Mesothelial cell of epicardium (in vitro differentiated cells): ENCODE results near the gene SCN9A. TPM values are rescaled to one million over a fixed set of nuclear protein-coding genes. Genes with fewer than 3 reads are reported as not detected.
"Not testable (repeated sequence)": the region's sequence is repeated elsewhere in the genome, so short reads cannot be mapped to it uniquely, and the experiment has no call there.

Experiments
- DNase-seq, 2 experiments: peaks; one replicate each; pipeline ENCODE4 v3.0.0; 2021; ENCODE audit warnings: low spot score in 2 of 2; ENCODE audit not compliant: unreplicated experiment in 2 of 2
- H3K27ac Mint-ChIP-seq: 2 replicates; pipeline ENCODE4 v1.8.0; 2021; ENCODE audit warnings: mixed read lengths
- H3K27me3 Mint-ChIP-seq: 2 replicates; pipeline ENCODE4 v1.8.0; 2021; ENCODE audit warnings: low read depth, mixed read lengths
- H3K36me3 Mint-ChIP-seq: 2 replicates; pipeline ENCODE4 v1.8.0; 2021; ENCODE audit warnings: mixed read lengths
- H3K4me1 Mint-ChIP-seq: 2 replicates; pipeline ENCODE4 v1.8.0; 2021; ENCODE audit warnings: mixed read lengths
- H3K4me3 Mint-ChIP-seq: 2 replicates; pipeline ENCODE4 v1.8.0; 2021; ENCODE audit warnings: mild to moderate bottlenecking, moderate library complexity, mixed read lengths
- H3K9me3 Mint-ChIP-seq: 2 replicates; pipeline ENCODE4 v1.8.0; 2021; ENCODE audit warnings: mixed read lengths
- total RNA-seq: library from RNA; stranded (reverse); gene quantifications from 3 replicates; pipeline ENCODE4 v1.2.1, GENCODE V29; 2021
- TF ChIP-seq, protein P1 (sequence below): fragments of 200-600 bp; sonication (generic); IDR thresholded peaks from one replicate; pipeline ENCODE4 v1.5.0; 2021; ENCODE audit warnings: antibody characterized with exemption; ENCODE audit not compliant: unreplicated experiment

Gene SCN9A
- total RNA-seq, 1 donor from 2014 or later: 2.5 TPM

DNA sequence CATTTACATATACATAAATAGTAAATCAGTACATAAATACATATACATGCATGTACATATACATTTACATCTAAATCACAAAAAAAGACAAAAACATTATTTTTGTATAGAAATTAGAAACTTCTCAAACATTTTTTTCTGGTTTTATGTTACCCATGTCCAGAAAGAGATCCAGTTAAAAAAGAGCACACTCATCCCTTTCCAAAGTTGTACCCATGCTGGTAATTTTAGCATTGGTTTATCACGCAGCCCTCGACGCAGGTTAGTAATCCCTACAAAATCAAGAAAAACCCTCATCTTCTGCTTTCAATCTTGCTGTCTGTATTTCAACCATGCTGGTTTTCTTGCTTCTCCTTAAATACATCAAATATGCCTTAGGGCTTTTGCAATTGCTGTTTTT, 10.5 kb downstream of the SCN9A start:
- Mint-ChIP-seq H3K27ac (no peak overlapping the region), H3K4me1 (no peaks in the 10 kb centered on the region), H3K4me3 (no peak overlapping the region), H3K36me3 (no peaks in the 10 kb centered on the region), H3K9me3 (no peaks in the 10 kb centered on the region), H3K27me3 (peaks cover 19% of the 10 kb centered on the region)
- TF ChIP-seq, protein P1, sequence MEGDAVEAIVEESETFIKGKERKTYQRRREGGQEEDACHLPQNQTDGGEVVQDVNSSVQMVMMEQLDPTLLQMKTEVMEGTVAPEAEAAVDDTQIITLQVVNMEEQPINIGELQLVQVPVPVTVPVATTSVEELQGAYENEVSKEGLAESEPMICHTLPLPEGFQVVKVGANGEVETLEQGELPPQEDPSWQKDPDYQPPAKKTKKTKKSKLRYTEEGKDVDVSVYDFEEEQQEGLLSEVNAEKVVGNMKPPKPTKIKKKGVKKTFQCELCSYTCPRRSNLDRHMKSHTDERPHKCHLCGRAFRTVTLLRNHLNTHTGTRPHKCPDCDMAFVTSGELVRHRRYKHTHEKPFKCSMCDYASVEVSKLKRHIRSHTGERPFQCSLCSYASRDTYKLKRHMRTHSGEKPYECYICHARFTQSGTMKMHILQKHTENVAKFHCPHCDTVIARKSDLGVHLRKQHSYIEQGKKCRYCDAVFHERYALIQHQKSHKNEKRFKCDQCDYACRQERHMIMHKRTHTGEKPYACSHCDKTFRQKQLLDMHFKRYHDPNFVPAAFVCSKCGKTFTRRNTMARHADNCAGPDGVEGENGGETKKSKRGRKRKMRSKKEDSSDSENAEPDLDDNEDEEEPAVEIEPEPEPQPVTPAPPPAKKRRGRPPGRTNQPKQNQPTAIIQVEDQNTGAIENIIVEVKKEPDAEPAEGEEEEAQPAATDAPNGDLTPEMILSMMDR: no peak
- DNase-seq: no peak

DNA sequence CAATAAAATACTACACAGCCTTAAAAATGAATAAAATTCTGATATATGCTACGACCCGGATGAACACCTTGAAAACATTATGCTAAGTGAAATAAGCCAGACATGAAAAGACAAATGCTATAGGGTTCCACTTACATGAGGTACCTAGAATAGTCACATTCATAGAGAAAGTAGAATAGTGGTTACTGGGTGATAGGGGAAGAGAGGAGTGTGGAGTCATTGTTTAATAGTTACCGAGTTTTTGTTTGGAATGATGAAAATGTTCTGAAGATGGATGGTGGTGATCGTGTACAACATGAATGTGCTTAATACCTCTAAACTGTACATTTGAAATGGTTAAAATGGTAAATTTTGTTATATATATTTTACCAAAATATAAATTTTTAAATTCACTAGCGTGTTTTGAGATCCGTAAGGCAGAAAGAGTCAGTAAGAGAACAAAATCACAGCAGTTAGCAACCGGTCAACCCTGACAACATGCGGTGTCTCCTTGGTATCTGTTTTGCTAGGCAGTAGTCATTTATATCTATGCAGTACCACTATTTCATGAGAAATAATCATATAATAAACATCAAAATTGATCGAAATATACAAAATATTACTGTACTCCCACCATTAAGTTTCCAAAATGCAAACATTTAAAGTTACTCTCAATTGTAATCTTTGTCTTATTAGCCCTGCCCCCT, 11.1 kb downstream of the SCN9A start:
- Mint-ChIP-seq H3K9me3 (no peaks in the 10 kb centered on the region), H3K4me3 (no peak overlapping the region), H3K4me1 (no peaks in the 10 kb centered on the region), H3K27ac (no peak overlapping the region), H3K36me3 (no peaks in the 10 kb centered on the region), H3K27me3 (peaks cover 19% of the 10 kb centered on the region)
- TF ChIP-seq, protein P1: no peak
- no peak for DNase-seq

DNA sequence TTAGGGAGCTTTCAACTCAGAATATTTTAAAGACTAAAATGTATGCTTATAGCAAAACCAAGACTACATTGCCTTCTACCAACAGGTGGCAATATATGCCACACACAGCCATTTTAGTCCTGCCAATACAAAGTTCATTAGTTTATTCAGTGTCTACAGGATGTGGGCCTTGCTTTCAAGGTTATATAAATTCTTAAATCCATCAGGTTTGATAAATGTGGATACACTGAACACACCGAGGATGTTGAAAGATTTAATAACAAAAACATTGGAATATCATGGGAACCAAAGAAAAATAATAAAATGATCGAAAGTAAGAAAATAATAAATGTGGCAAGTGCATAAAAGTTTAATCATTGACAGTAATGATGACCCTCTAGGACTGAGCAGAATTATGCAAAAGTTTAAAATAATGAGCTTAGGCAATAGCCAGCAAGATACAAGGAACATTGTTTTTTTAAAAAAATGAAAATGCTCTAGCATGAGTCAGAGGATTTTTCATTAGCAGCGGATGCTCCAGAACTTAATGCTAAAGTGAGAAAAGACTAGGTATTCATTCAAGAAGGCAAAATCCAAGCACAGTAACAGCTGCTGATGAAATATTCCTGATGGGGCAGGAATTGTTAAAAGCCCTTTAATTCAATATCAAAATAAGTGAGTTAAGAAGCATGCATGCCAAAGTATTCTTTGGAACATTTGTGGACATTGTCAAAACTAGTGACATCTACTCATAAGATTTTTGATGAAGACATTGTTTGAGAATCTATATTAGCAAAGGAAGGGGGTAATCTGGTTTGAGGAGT, 14.2 kb downstream of the SCN9A start:
- DNase-seq: no peak
- Mint-ChIP-seq H3K9me3 (no peaks in the 10 kb centered on the region), H3K4me1 (no peaks in the 10 kb centered on the region), H3K36me3 (no peaks in the 10 kb centered on the region), H3K27ac (no peak overlapping the region), H3K4me3 (no peak overlapping the region), H3K27me3 (peaks cover 17% of the 10 kb centered on the region)
- TF ChIP-seq, protein P1: peak; percentile 13

DNA sequence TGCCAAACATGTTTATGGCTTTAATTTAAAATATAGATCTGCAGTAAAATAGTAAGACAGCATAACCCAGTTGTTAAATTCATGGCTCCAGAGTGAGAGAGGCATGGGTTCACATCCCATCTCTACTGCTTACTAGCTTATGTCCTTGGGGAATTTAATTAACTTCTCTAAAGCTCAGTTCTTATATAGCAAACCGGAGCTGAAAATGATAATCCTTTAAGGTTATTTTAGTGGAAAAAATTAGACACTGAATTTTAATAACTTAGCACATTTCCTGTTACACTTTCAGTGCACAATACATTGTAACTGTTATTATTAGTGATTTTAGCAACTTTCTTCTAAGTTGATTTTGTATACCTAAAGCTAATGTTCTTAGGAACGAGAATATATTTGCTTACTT, 14.8 kb downstream of the SCN9A start:
- no peaks in the 10 kb centered on the region for H3K9me3 Mint-ChIP-seq
- no peaks in the 10 kb centered on the region for H3K36me3 Mint-ChIP-seq
- no peak for DNase-seq
- H3K4me1 Mint-ChIP-seq: no peaks in the 10 kb centered on the region
- no peak overlapping the region for H3K27ac Mint-ChIP-seq
- no peak overlapping the region for H3K4me3 Mint-ChIP-seq
- TF ChIP-seq, protein P1: no peak
- H3K27me3 Mint-ChIP-seq: peaks cover 16% of the 10 kb centered on the region

DNA sequence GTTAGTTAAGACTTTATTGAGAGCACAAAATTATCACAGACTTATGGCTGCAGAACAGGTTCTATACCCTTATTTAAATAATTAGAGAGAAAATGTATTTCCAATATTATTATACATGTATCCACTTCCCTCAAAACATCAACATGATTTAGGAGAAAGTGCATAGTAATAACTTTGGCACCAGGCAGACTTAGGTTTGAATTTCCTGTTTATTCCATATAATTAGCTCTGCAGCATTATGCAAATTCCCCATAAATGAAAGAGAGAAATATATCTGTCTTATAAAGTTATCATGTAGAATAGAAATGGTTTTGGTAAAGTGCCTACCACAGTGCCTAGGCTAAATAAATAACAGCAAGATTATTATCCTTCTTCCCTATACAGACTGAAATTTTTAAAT, 15.3 kb downstream of the SCN9A start:
- no peak for DNase-seq
- Mint-ChIP-seq H3K27ac (no peak overlapping the region), H3K4me1 (no peaks in the 10 kb centered on the region), H3K4me3 (no peak overlapping the region), H3K9me3 (no peaks in the 10 kb centered on the region), H3K27me3 (peaks cover 12% of the 10 kb centered on the region), H3K36me3 (no peaks in the 10 kb centered on the region)
- TF ChIP-seq, protein P1: no peak

DNA sequence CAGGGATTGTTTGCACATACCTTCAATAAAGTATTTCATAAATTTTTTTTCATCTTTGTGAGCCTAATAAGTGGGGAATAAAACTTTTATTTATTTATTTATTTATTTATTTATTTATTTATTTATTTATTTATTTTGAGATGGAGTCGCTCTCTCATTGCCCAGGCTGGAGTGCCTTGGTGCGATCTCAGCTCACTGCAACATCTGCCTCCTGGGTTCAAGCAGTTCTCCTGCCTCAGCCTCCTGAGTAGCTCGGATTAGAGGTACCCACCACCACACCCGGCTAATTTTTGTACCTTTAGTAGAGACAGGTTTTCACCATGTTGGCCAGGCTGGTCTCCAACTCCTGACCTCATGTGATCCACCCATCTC, 17.8 kb downstream of the SCN9A start:
- H3K27ac Mint-ChIP-seq, DNase-seq, H3K9me3 Mint-ChIP-seq, H3K4me1 Mint-ChIP-seq, H3K4me3 Mint-ChIP-seq, H3K36me3 Mint-ChIP-seq, H3K27me3 Mint-ChIP-seq: not testable (repeated sequence)
